Measurements from ENCODE around the gene DLGAP1.

DNA sequence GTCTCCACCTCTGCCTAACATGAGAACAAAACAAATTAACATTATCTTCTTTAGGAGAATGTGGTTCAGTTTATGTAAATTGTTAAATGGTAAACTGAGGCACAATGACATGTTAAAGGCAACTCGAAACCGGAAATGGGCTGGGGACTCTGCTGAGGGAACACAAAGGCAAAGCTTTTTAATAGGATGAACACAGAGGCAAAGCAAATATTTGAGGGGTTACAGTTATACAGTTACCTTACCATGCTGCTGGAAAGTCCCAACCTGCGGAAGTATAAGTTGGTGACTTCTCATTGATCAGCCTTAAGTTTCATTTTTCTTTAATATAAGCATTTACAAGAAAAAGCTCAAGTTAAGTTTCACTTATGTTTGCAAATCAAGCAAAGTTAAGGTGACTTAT lies 195.0 kb downstream of the DLGAP1 start:
- no peak for TF ChIP-seq POLR2AphosphoS5 (IDR thresholded peaks at IDR 0.05)
- TF ChIP-seq, protein P1, sequence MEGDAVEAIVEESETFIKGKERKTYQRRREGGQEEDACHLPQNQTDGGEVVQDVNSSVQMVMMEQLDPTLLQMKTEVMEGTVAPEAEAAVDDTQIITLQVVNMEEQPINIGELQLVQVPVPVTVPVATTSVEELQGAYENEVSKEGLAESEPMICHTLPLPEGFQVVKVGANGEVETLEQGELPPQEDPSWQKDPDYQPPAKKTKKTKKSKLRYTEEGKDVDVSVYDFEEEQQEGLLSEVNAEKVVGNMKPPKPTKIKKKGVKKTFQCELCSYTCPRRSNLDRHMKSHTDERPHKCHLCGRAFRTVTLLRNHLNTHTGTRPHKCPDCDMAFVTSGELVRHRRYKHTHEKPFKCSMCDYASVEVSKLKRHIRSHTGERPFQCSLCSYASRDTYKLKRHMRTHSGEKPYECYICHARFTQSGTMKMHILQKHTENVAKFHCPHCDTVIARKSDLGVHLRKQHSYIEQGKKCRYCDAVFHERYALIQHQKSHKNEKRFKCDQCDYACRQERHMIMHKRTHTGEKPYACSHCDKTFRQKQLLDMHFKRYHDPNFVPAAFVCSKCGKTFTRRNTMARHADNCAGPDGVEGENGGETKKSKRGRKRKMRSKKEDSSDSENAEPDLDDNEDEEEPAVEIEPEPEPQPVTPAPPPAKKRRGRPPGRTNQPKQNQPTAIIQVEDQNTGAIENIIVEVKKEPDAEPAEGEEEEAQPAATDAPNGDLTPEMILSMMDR (IDR thresholded peaks at IDR 0.05), result no peak
- TF ChIP-seq EP300 (IDR thresholded peaks at IDR 0.05), result no peak

All from gastroesophageal sphincter (tissue), 3 donors.